Fibroblast of villous mesenchyme (primary cell): Measurements from ENCODE around the gene ZBTB20. TPM values are rescaled to one million over a fixed set of nuclear protein-coding genes. Genes with fewer than 3 reads are reported as not detected.

Experiments
- DNase-seq: peaks from one replicate; pipeline ENCODE4 v3.0.0-alpha.2; 2010; ENCODE audit warnings: low read depth
- H3K4me3 ChIP-seq: 2 replicates; pipeline ENCODE4 v1.5.1; 2011; ENCODE audit warnings: low read depth, mild to moderate bottlenecking, low read length
- CTCF ChIP-seq: IDR thresholded peaks from 2 replicates; pipeline ENCODE4 v1.5.1; 2012; ENCODE audit warnings: low read depth, mild to moderate bottlenecking, low read length; ENCODE audit not compliant: insufficient read depth
- total RNA-seq: library from RNA; depleted of rRNA; stranded (reverse); fragments of >200 nt; gene quantifications from 2 replicates; pipeline ENCODE4 v1.2.3, GENCODE V29; 2012

ZBTB20 gene
- total RNA-seq, 1 donor = 28.1 TPM

- no peak overlapping the region for H3K4me3 ChIP-seq
- no peak for DNase-seq
- TF ChIP-seq CTCF = no peak
These were observed 46.3 kb downstream of the ZBTB20 start for GRCh38 chr3:115100806-115101205.

- DNase-seq = peak; percentile 37
These were observed 47.0 kb downstream of the ZBTB20 start for GRCh38 chr3:115099986-115100571.

GRCh38 chr3:115099134-115099985 lies 47.7 kb downstream of the ZBTB20 start:
- no peak for DNase-seq
- no peak overlapping the region for H3K4me3 ChIP-seq
- TF ChIP-seq CTCF = no peak

More at GRCh38 chr3:115099986-115100571, 47.0 kb downstream of the ZBTB20 start:
- no peak for TF ChIP-seq CTCF
- H3K4me3 ChIP-seq = peak overlapping the region; percentile 35

- no peak for DNase-seq
- no peak for TF ChIP-seq CTCF
- no peak overlapping the region for H3K4me3 ChIP-seq
These were observed 48.6 kb downstream of the ZBTB20 start for GRCh38 chr3:115098354-115099073.

GRCh38 chr3:115095236-115095635 lies 51.9 kb downstream of the ZBTB20 start:
- no peak for TF ChIP-seq CTCF
- DNase-seq = no peak
- no peak overlapping the region for H3K4me3 ChIP-seq

- DNase-seq = peak; percentile 56
- peak; percentile 73 for TF ChIP-seq CTCF
- H3K4me3 ChIP-seq = no peak overlapping the region
These were observed 54.8 kb downstream of the ZBTB20 start for GRCh38 chr3:115092220-115092791.
